NOMO-1 treated with DMSO at 0.1 percent for 48 hours (cell line): ENCODE data around the gene SLC13A4.
"Not testable (repeated sequence)": the region's sequence is repeated elsewhere in the genome, so short reads cannot be mapped to it uniquely, and the experiment has no call there.

Experiments used
- DNase-seq: peaks from one replicate; lab custom pipeline; 2025; ENCODE audit not compliant: unreplicated experiment; lab: John Stamatoyannopoulos, UW

SLC13A4 gene

DNA sequence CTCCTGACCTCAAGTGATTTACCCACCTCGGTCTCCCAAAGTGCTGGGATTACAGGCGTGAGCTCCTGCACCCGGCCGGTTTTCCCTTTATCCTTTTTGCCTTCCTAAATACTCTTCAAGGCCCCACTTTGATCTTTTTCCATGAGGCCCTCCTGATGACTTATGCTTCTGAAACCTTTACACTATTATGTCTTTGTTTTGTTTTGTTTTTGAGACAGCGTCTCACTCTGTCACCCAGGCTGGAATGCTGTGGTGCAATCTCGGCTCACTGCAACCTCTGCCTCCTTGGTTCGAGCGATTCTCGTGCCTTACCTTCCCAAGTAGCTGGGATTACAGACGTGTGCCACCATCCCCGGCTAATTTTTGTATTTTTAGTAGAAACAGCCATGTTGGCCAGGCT, 61.8 kb downstream of the SLC13A4 start:
- DNase-seq = no peak

DNA sequence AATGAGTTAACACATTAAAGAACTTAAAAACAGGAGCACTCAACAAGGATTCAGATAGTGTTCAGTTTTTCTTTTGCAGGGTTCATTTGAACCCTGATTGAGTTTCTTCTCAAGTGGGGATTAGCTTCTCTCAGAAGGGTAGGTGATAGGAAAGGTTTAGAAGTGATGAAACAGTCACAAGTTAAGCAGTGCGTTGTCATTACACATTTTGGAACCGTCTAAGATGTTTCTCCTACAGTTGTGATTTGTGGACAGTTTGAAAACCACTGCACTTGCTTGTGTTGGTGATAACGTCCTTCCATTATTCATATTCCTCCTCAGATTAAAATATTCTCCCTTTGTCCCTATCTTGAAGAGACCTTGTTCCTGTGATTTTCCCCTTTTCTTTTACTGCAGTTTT, 62.9 kb downstream of the SLC13A4 start:
- DNase-seq = no peak

DNA sequence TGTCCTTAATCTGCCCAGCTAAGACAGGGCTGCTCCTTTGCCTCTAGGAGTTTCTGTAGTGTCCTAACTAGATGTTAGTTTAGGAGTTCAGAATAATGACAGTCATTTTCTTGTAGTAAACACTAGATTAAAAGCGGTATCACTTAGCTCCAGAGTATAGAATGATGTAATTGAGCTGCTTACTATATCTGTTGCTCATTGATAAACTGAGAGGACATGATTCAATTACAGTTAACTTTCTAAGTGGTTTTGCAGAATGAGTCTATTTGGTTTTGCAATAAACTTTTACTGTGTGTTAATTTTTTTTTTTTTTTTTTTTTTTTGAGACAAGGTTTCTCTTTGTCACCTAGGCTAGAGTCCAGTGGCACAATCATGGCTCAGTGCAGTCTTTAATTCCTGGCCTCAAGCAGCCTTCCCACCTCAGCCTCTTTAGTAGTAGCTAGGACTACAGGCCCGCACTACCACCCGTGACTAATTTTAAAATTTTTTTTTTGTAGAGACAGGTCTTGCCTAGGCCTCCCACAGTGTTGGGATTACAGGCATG, 63.9 kb downstream of the SLC13A4 start:
- no peak for DNase-seq

DNA sequence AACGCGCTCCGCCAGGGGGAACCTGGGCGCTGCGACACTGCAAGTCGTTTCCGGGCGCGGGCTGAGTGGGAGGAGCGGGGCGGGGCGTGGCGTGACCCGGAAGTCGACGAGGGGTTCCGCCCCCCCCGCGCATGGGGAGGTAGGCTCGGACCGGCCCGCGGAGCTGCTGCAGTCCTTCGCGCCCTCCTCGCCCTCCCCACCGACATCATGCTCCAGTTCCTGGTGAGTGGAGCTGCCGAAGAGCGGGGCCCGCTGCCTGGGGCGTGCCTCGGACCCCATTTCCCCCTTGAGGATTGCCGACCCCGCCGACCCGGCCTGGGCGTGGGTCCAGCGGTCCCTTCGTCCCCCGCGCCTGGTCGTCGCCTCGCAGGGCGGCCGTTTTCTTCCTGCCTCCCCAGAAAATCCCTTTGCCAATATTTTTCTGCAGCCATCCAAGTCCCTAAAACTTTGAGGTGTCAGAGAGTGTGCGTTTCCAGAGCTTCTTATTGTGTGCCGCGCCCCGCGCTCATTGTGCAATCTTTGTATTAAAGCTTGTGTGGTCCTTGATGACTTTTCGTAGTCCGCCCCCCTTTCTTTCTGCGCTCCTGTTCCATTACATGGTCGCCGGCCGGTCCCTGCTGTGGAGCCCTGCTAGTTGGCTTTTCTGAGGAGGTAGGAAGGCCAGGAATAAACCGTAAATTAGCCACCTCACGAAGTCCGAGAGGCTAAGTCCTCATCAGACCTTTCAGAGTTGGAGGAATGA, 65.4 kb downstream of the SLC13A4 start, which contains the start of gene STMP1:
Gene STMP1, plus strand, starts transcription at position 142 of the 742 bp plus-strand sequence.
- DNase-seq = peak; percentile 66

DNA sequence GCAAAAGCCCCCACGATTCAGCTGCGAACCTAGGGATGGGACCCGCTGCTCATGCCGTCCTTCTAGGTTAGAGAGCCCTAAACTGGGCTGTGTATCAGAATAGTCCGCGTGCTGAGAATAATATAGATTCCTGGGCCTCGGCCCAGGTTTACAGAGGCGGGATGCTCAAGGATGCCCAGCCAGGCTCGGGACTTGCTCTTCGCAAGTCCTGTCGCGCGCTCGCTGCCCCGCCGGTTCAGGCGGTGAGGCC, 65.9 kb downstream of the SLC13A4 start:
- DNase-seq = no peak

DNA sequence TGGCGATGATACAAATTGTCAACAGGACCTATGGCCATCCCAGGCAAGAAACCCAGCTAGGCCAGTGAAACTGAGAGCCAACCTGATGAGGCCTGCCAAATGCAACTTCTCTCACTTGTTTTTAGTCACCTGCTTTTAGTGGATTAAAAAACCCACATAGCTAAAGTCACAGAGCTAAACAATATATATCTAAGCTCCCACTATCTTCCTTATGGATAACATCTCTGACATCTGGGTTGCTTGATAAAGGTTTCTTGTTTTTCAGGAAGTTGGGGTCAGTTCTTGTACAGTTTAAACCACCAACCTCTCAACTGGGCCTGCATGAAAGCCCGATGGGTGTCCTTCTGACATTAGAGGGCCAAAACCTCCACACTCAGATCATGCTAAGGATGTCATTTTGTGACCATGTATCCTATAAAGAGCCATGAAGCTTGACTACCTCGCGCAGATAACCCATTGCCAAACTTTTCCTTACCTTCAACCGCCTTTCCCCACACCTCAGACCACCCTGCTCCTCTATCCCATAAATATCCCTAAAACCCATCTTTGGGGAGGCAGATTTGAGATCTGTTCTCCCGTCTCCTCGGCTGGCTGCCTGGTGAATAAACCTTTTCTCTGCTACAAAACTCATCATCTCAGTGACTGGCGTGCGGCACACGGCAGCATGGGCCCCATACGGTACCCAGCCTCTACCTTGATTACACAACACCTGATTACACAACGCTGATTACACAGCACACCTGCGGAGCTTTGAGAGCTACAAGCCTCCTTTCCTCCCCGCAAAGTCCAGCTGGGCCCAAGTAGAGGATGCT, 66.5 kb downstream of the SLC13A4 start:
- no peak for DNase-seq

DNA sequence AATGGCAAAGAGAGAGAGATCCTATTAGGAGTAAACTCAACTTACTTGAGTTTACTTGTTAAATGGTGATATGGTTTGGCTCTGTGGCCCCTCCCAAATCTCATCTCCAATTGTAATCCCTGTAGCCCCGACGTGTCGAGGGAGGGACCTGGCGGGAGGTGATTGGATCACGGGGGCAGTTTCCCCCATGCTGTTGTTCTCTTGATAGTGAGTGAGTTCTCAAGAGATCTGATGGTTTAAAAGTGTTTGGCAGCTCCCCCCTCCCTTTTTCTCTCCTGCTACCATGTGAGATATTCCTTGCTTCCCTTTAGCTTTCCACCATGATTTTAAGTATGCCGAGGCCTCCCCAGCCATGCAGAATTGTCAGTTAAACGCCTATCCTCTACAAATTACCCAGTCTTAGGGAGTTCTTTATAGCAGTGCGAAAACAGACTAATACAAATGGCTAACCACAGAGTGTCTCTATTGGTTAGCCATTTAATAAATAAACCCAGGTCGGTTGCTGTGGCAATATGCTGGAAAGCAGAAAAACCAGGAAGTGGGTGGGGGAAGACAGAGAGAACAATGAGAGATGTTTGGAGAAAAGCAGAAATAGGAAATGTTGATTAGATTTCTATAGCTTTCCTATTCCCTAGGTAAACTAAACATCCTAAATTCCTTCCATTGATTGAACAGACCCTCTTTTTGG, 68.7 kb downstream of the SLC13A4 start:
- peak; percentile 20 for DNase-seq

DNA sequence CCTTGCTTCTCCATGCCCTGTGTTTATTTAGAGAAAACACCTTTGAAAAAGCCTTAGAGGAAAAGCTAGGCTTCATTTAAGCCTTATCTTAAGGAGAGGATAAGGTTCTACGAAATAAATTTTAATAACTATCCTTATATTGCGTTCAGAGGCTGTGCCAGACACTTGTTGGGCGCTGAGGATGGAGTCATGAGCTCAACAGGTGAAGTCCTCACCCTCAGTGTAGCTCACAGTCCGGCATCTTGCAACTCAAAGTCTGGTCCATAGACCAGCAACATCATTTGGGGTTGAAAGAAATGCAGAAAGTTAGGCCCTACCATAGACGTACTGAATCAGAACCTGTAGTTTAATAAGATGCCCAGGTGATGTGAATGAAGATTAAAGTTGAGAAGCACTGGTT, 69.4 kb downstream of the SLC13A4 start:
- no peak for DNase-seq

DNA sequence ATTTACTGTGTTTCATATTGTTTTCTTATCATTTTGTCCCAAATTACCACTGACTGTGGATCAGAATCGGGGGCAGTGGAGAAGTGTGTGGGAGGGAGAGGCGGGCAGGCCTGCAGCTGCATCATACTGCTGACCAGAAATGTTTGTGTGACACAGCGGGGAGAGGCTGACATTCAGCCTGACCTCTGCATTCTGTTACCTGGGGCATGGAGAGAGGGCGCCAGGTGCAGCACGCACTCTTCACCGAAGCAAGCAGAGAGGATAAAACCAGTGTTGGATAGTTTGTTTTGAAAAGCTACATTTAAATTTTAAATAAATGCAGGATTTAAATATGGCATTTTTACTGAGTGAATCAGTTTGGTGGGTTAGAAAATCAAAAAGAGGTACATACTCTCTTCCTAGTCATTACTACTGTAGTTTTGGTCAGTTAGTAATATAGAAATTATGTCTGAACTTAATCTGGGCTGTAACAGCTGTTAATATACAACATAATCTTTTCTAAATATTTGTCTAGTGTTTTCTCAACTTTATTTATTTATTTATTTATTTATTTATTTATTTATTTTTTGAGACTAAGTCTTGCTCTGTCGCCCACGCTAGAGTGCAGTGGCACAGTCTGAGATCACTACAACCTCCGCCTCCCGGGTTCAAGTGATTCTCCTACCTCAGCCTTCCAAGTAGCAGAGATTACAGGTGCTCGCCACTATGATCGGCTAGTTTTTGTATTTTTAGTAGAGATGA, 74.5 kb downstream of the SLC13A4 start:
- DNase-seq = no peak

DNA sequence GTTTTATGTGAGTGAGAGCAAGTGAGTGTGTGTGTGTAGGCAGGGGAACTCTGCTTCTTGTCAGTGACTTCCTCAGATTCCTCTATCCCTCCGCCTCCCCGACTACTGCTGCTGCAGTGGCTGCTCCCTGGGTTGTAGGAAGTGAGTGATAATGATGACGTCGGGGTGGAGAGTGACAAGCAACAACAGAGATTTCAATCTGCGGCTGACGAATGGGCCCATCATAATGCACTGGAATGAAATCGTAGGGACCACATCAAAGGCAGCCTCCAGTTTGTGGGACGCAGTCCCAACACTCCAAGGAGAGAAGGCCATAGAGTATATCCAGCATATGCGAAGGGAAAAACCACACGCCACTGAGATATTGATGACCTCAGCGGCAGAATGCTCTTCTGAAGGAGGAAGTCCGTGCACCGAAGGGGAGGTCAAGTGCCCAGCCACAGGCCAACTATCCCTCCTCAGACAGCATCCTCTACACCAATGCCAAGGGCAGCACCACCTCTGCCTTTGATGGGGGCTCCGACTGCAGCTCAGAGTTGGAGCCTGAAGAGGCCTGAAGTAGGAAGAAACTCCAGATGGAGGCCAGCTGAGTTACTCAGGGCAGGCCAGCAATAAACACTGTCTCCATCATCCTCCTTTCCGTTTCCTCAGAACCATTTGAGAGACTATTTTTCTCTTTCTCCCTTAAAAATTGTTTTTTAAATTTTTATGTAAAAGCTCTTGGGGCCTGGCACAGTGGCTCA, 77.0 kb downstream of the SLC13A4 start:
- DNase-seq = no peak

DNA sequence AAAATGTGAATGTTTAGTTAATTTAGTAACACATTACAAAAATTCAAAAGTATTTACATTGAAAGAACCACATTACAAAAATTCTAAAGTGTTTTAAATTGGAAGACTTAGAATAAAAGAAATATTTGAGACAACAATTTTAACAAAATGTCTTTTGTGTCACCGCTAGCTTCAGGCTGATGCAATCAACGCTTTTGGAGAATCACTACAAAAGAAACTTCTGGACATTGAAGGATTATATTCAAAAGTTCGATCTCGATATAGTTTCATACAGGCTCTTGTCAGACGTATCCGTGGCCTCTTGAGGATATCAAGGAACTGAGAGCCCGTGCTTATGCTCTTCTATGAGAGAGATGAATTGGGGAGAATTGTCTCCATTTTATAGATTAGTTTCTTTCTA, 79.8 kb downstream of the SLC13A4 start:
- DNase-seq = no peak

DNA sequence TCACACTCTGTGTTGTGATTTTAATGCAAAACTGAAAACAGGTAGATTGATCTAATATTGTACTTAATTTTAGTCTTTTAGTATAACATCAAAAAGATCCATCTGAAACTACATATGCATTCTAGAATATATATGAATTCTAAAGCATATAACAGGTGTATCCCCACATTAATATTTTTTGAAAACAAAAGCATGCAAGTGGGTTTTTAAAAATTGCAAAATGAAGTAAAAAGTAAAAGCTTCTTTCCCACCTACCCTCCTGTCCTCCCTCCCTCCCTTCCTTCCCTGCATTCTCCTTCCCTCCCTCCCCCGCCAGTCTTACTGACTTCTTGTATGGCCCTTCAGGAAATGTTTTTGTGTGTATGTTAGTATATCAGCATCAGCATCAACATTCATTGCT, 80.2 kb downstream of the SLC13A4 start:
- no peak for DNase-seq

DNA sequence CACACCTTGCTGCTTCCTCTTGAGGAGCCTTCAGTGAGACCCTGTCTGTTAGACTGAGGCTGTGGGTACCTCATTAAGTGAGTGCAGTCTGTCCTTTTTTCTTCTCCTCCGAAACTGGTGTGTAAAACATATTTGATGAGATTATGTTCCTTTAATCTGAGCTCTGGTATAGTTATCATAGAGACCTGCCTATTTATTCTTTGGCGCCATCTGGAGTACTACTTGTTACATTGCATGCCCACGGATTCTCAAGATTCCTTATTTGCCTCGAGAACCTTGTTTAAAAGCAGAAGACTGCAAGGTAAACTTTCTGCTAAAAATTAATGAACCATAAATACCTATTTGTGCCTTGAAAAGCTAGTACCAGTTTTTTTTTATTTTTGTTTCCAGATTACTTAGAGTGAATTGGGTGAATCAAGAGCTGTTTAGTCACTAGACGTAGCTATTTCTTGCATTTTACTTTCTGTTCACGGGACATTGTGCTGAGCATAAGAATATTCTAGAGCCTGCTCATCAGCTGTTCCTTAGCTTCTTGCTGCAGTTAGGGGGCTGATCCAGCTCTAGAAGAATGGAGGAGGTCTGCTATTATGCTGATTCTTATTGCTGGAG, 82.6 kb downstream of the SLC13A4 start:
- DNase-seq = no peak

DNA sequence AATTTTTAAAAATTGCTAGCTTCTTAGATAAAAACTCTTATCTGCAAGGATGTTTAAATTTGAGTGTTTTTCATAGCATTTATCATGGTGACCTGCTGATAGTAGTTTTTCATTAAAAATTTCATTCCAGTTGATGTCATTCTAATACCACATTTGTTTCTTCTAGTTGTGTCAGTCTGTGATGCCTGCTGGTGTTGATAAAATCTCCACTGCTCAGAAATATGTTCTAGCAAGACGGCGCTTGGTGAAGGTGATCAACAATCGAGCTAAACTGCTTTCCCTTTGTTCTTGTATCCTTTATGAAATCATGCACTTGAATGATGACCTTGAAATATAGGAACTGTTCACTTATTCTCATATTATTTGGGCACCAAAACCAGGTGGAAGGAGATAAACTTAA, 83.3 kb downstream of the SLC13A4 start:
- DNase-seq = no peak

DNA sequence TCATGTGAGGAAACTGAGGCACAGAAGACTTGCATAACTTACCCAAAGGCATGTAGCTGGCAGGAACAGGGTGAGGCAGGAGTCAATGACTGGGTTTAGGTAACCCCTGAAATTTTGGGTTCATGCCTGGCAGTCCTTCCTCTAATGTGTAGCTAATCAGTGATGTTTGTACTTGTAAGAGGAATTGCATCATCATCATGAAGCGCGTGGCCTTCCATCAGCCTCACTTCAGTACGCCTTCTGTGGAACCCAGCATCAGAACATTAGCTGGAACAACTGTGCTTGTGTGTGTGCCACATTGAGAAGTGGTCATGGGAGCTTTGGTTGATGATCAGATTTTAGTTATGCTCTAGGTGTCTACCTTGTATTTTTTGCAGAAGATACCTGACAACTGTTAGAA, 83.8 kb downstream of the SLC13A4 start:
- no peak for DNase-seq

DNA sequence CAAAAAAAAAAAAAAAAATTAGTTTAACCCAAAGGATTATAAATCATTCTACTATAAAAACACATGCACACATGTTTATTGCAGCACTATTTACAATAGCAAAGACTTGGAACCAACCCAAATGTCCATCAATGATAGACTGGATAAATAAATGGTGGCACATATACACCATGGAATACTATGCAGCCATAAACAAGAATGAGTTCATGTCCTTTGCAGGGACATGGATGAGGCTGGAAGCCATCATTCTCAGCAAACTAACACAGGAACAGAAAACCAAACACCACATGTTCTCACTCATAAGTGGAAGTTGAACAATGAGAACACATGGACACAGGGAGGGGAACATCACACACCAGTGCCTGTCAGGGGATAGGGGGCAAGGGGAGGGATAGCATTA, 88.3 kb downstream of the SLC13A4 start:
- not testable (repeated sequence) for DNase-seq

DNA sequence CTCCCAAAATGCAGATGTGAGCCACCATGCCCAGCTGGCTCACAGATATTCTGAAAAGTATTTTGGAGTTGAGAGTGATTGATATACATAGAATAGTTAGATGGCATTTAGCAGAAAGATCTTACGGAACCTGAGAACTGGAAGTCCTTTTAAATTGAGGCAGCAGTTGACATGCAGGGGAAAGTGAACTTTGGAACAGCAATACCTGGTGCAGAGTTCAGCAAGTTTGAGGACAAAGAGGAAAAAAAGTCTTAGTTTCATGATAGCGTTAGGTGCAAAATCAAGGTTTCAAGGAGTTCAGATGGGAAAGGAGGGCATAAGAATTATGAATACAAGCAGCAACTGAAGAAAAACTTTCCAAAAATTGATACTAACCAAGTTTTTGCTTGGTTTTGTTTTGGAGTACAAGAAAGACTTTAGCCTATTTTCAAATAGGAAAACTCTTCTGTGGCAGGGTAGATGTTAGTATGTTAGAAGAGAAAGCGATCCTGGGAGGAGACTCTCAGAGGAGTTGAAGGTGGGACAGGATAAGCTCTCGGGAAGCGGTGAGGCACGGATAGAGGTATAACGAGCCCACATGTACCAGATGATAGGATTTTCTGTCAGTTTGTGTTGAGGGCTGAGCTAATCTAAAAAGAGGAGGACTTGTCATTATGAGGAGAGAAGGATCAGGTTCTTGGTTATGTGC, 93.7 kb downstream of the SLC13A4 start:
- DNase-seq = no peak
